IMR-90 (cell line): ENCODE data around the gene DDOST. TPM values are rescaled to one million over a fixed set of nuclear protein-coding genes. Genes with fewer than 3 reads are reported as not detected.

Experiments
- ATAC-seq: fragments of 200-7000 bp; cut with Tn5 transposase; 2 replicates; pipeline ENCODE4 v1.9.1; 2020; ENCODE audit warnings: low read depth, mild to moderate bottlenecking, moderate library complexity
- BruUV-seq: library from RNA; stranded (reverse); fragments of 400-500 nt; replicated peaks from 2 replicates; lab custom pipeline; 2021; lab: Mats Ljungman, UMichigan
- CTCF ChIA-PET: fragments of 300-600 bp; formaldehyde crosslinking; extraction: SDS; loops from one replicate; lab custom pipeline; 2021; ENCODE audit warnings: antibody characterized with exemption; lab: Yijun Ruan, JAX
- POLR2A ChIA-PET: fragments of 300-600 bp; sonication (Branson Sonifier 250); formaldehyde crosslinking; loops from one replicate; lab custom pipeline; 2022; ENCODE audit warnings: antibody characterized with exemption; ENCODE audit not compliant: unreplicated experiment; lab: Charles Lee
- DNase-seq: peaks from one replicate; pipeline ENCODE4 v3.0.0; 2013
- H2AFZ ChIP-seq: replicated peaks from 2 replicates; pipeline ENCODE3; 2013; ENCODE audit warnings: low read length, mild to moderate bottlenecking; ENCODE audit not compliant: poor library complexity
- H2AK5ac ChIP-seq: 2 replicates; pipeline ENCODE4 v1.6.1; 2013; ENCODE audit warnings: low read depth, low read length, inconsistent platforms
- H2AK9ac ChIP-seq: replicated peaks from 2 replicates; pipeline ENCODE3; 2013; ENCODE audit warnings: mild to moderate bottlenecking, low read depth, low read length, moderate library complexity; ENCODE audit not compliant: poor library complexity
- H2BK120ac ChIP-seq: 2 replicates; pipeline ENCODE4 v1.6.1; 2013; ENCODE audit warnings: low read depth, low read length, inconsistent platforms
- H2BK15ac ChIP-seq: 3 replicates; pipeline ENCODE4 v1.6.1; 2013; ENCODE audit warnings: low read depth, low read length, inconsistent platforms
- H2BK20ac ChIP-seq: 2 replicates; pipeline ENCODE4 v1.6.1; 2013; ENCODE audit warnings: low read depth, mild to moderate bottlenecking, inconsistent platforms, low read length, moderate library complexity
- H2BK5ac ChIP-seq: 2 replicates; pipeline ENCODE4 v1.6.1; 2013; ENCODE audit warnings: mild to moderate bottlenecking, low read depth, low read length, inconsistent platforms; ENCODE audit not compliant: poor library complexity, severe bottlenecking
- H3K14ac ChIP-seq: replicated peaks from 2 replicates; pipeline ENCODE4 v1.6.1; 2013; ENCODE audit warnings: low read depth, low read length, inconsistent platforms
- H3K18ac ChIP-seq: 2 replicates; pipeline ENCODE4 v1.6.1; 2013; ENCODE audit warnings: low read depth, low read length, control low read depth
- H3K23ac ChIP-seq: 2 replicates; pipeline ENCODE4 v1.6.1; 2013; ENCODE audit warnings: low read depth, low read length, inconsistent platforms
- H3K27ac ChIP-seq: 2 replicates; pipeline ENCODE4 v1.5.1; 2013; ENCODE audit warnings: mild to moderate bottlenecking, control low read depth, low read length; ENCODE audit not compliant: insufficient read depth
- H3K27me3 ChIP-seq: 2 replicates; pipeline ENCODE4 v1.6.1; 2013; ENCODE audit warnings: low read length; ENCODE audit not compliant: control insufficient read depth, insufficient read depth
- H3K36me3 ChIP-seq: 2 replicates; pipeline ENCODE4 v1.6.1; 2013; ENCODE audit warnings: low read length, mixed read lengths; ENCODE audit not compliant: control insufficient read depth, insufficient read depth
- H3K4ac ChIP-seq: 2 replicates; pipeline ENCODE4 v1.6.1; 2013; ENCODE audit warnings: low read depth, low read length, inconsistent platforms
- H3K4me1 ChIP-seq: 2 replicates; pipeline ENCODE4 v1.6.1; 2013; ENCODE audit warnings: low read length, mixed read lengths; ENCODE audit not compliant: control insufficient read depth, insufficient read depth
- H3K4me2 ChIP-seq: 2 replicates; pipeline ENCODE4 v1.6.1; 2013; ENCODE audit warnings: low read depth, mild to moderate bottlenecking, control low read depth, low read length, moderate library complexity
- H3K4me3 ChIP-seq: 2 replicates; pipeline ENCODE4 v1.5.1; 2013; ENCODE audit warnings: low read depth, mild to moderate bottlenecking, control low read depth, low read length, moderate library complexity; ENCODE audit not compliant: insufficient read depth
- H3K56ac ChIP-seq: 2 replicates; pipeline ENCODE4 v1.6.1; 2013; ENCODE audit warnings: low read length, inconsistent platforms; ENCODE audit not compliant: insufficient read depth; ENCODE audit errors: extremely low read depth
- H3K79me1 ChIP-seq, 2 experiments: 2 replicates each; pipeline ENCODE4 v1.6.1; 2013; ENCODE audit warnings: low read length in 2 of 2, inconsistent platforms in 1 of 2, low read depth in 1 of 2
- H3K9ac ChIP-seq: 2 replicates; pipeline ENCODE4 v1.6.1; 2013; ENCODE audit warnings: low read depth, low read length, control low read depth
- H3K9me1 ChIP-seq: 2 replicates; pipeline ENCODE4 v1.6.1; 2013; ENCODE audit warnings: low read length, inconsistent platforms; ENCODE audit not compliant: insufficient read depth
- H3K9me3 ChIP-seq: 2 replicates; pipeline ENCODE4 v1.6.1; 2013; ENCODE audit warnings: low read length; ENCODE audit not compliant: control insufficient read depth, insufficient read depth
- H4K20me1 ChIP-seq: 2 replicates; pipeline ENCODE4 v1.6.1; 2013; ENCODE audit warnings: low read length, inconsistent platforms; ENCODE audit not compliant: insufficient read depth
- H4K5ac ChIP-seq: 2 replicates; pipeline ENCODE4 v1.6.1; 2013; ENCODE audit warnings: mild to moderate bottlenecking, low read depth, low read length, control low read depth
- H4K8ac ChIP-seq, 2 experiments: 2 replicates each; pipeline ENCODE4 v1.6.1; 2013; ENCODE audit warnings: low read depth in 2 of 2, low read length in 2 of 2, control low read depth in 1 of 2, inconsistent platforms in 1 of 2
- H4K91ac ChIP-seq: 2 replicates; pipeline ENCODE4 v1.6.1; 2013; ENCODE audit warnings: low read depth, low read length, inconsistent platforms; ENCODE audit not compliant: insufficient read depth
- BHLHE40 ChIP-seq: fragments of 150-350 bp; IDR thresholded peaks from 2 replicates; pipeline ENCODE4 v1.6.1; 2016; ENCODE audit warnings: mild to moderate bottlenecking, low read depth, low read length
- CHD1 ChIP-seq: IDR thresholded peaks from 2 replicates; pipeline ENCODE4 v1.6.1; 2012; ENCODE audit warnings: low read depth, low read length, improper control_type of control experiment
- FOS ChIP-seq: fragments of 150-350 bp; IDR thresholded peaks from 2 replicates; pipeline ENCODE4 v1.6.1; 2016; ENCODE audit warnings: low read depth, low read length
- MAFK ChIP-seq: IDR thresholded peaks from 2 replicates; pipeline ENCODE4 v1.6.1; 2012; ENCODE audit warnings: low read depth, low read length, improper control_type of control experiment
- MAZ ChIP-seq: IDR thresholded peaks from 2 replicates; pipeline ENCODE4 v1.6.1; 2012; ENCODE audit warnings: low read depth, mild to moderate bottlenecking, low read length, improper control_type of control experiment, moderate library complexity, borderline replicate concordance
- MXI1 ChIP-seq: IDR thresholded peaks from 2 replicates; pipeline ENCODE4 v1.6.1; 2012; ENCODE audit warnings: low read depth, mild to moderate bottlenecking, low read length, moderate library complexity, borderline replicate concordance
- NFE2L2 ChIP-seq: fragments of 150-350 bp; IDR thresholded peaks from 2 replicates; pipeline ENCODE4 v1.6.1; 2016; ENCODE audit warnings: low read depth, mild to moderate bottlenecking, low read length
- POLR2A ChIP-seq: IDR thresholded peaks from 2 replicates; pipeline ENCODE4 v1.6.1; 2012; ENCODE audit warnings: mild to moderate bottlenecking, low read depth, low read length
- RAD21 ChIP-seq: IDR thresholded peaks from 2 replicates; pipeline ENCODE4 v1.6.1; 2012; ENCODE audit warnings: low read length, improper control_type of control experiment
- RCOR1 ChIP-seq: IDR thresholded peaks from 2 replicates; pipeline ENCODE4 v1.6.1; 2012; ENCODE audit warnings: mild to moderate bottlenecking, low read length, improper control_type of control experiment; ENCODE audit not compliant: insufficient replicate concordance
- RFX5 ChIP-seq: IDR thresholded peaks from 2 replicates; pipeline ENCODE4 v1.8.0; 2012; ENCODE audit warnings: low read depth, mild to moderate bottlenecking, low read length, moderate library complexity
- SMC3 ChIP-seq: fragments of 150-350 bp; IDR thresholded peaks from 2 replicates; pipeline ENCODE4 v1.6.1; 2016; ENCODE audit warnings: low read depth, mild to moderate bottlenecking, antibody characterized with exemption, low read length, moderate library complexity
- WGBS, 2 experiments: methylation state at CpG; one replicate each; pipeline versions ENCODE4 v1.1.5 to v1.1.7; 2013; ENCODE audit warnings: missing lambda C conversion rate in 2 of 2; ENCODE audit not compliant: insufficient read length in 1 of 2; ENCODE audit errors: extremely low coverage in 2 of 2; 5-methylcytosine and 5-hydroxymethylcytosine counted together
- dilution Hi-C: fragments of 300-500 bp; cut with HindIII; formaldehyde crosslinking; loops from one replicate; pipeline ENCODE4 v1.14.3; 2018; ENCODE audit warnings: low sequenced_read_pairs; ENCODE audit not compliant: unreplicated experiment
- in situ Hi-C: fragments of 300-500 bp; cut with MboI; formaldehyde crosslinking; loops from 3 replicates; pipeline ENCODE4 v1.14.3; 2019; ENCODE audit warnings: low sequenced_read_pairs, inconsistent platforms, mixed read lengths
- intact Hi-C: fragments of 100-400 bp; cut with micrococcal nuclease; formaldehyde crosslinking; loops from 2 replicates; pipeline ENCODE4 v1.10.0; 2022
- polyA plus RNA-seq, 3 experiments: library from polyadenylated mRNA; depleted of rRNA; stranded (reverse); fragments of >200 nt; gene quantifications; 2 replicates each; pipeline ENCODE4 v1.2.3, GENCODE V29; 2012; ENCODE audit warnings: low replicate concordance in 1 of 3
- total RNA-seq: library from RNA; depleted of rRNA; stranded (reverse); fragments of >200 nt; gene quantifications from 2 replicates; pipeline ENCODE4 v1.2.3, GENCODE V29; 2012
- TF ChIP-seq, protein P1 (sequence below): fragments of 150-350 bp; IDR thresholded peaks from 2 replicates; pipeline ENCODE4 v1.6.1; 2017; ENCODE audit warnings: mild to moderate bottlenecking, antibody characterized with exemption, low read length, low read depth
- TF ChIP-seq, protein P2 (sequence below): fragments of 150-350 bp; IDR thresholded peaks from 2 replicates; pipeline ENCODE4 v1.6.1; 2016; ENCODE audit warnings: low read depth, mild to moderate bottlenecking, low read length, moderate library complexity, borderline replicate concordance

The DDOST gene
- total and polyA plus RNA-seq, 2 of the 4 experiments (the other 2 are of a cell fraction) = 179 to 477 TPM

DNA sequence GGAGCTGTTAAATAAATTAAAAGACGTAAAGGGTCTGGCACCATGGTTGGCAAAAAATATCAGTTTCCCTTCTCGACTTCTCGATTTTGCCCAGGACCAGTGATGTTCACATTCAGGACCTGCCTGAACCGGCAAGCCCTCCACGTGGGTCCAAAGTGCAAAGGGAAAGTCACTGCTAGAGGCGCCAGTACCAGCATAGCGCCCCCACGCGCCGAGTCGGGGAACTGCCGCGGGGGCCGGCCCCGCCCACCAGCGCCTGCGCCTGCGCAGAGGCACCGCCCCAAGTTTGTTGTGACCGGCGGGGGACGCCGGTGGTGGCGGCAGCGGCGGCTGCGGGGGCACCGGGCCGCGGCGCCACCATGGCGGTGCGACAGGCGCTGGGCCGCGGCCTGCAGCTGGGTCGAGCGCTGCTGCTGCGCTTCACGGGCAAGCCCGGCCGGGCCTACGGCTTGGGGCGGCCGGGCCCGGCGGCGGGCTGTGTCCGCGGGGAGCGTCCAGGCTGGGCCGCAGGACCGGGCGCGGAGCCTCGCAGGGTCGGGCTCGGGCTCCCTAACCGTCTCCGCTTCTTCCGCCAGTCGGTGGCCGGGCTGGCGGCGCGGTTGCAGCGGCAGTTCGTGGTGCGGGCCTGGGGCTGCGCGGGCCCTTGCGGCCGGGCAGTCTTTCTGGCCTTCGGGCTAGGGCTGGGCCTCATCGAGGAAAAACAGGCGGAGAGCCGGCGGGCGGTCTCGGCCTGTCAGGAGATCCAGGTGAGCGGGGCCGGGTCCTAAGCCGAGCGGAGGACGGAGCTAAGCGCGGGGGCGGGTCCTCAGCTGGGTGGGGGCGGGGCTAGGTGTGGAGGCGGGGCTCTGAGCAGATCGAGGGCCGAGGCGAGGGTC lies 27.7 kb downstream of the DDOST start, which contains the start of gene PINK1:
TSS of gene PINK1 (plus strand) at position 269 of the 875 bp plus-strand sequence. CDS start at position 360, 91 bp downstream.
- Histone ChIP-seq H3K27me3 (0 out of 2 replicates have a peak, but pooled peaks cover 4% of the 10 kb centered on the region), H4K20me1 (peaks cover 10% of the 10 kb centered on the region; the same call in 1 of the 2 replicates), H4K8ac (peak within 1 kb of the TSS in 1 of 2 experiments; percentile 80; a peak in 1 of 4 replicates), H3K4me1 (no peaks in the 10 kb centered on the region), H3K14ac (peak within 1 kb of the TSS; percentile 91), H3K79me1 (peaks cover 10 to 26% of the 10 kb centered on the region in 2 experiments), H3K23ac (peak within 1 kb of the TSS; percentile 74), H3K9me3 (no peaks in the 10 kb centered on the region), H2AFZ (peak within 1 kb of the TSS; percentile 99), H2AK5ac (peak within 1 kb of the TSS; percentile 38; the same call in 1 of the 2 replicates), H3K56ac (0 out of 2 replicates have a peak within 1 kb of the TSS, but pooled peaks have one; percentile 50), H3K9ac (peak within 1 kb of the TSS; percentile 70), H3K9me1 (peaks cover 14% of the 10 kb centered on the region), H3K4me3 (peak within 1 kb of the TSS; percentile 84), H4K5ac (no peak within 1 kb of the TSS), H3K27ac (peak within 1 kb of the TSS; percentile 66), H4K91ac (peak within 1 kb of the TSS; percentile 9; the same call in 1 of the 2 replicates), H2BK15ac (peak within 1 kb of the TSS; percentile 10; the same call in 1 of the 3 replicates), H3K18ac (no peak within 1 kb of the TSS; the same call in 1 of the 2 replicates), H2AK9ac (peak within 1 kb of the TSS; percentile 92), H2BK120ac (peak within 1 kb of the TSS; percentile 48), H2BK20ac (no peak within 1 kb of the TSS), H3K36me3 (peaks cover 5% of the 10 kb centered on the region), H3K4ac (peak within 1 kb of the TSS; percentile 85), H3K4me2 (peak within 1 kb of the TSS; percentile 97), H2BK5ac (peak within 1 kb of the TSS; percentile 60)
- in situ Hi-C loops = loop anchor here (25.0 kb wide), 1 partner anchor 421 kb away; no protein-coding TSS in a partner anchor
- CTCF ChIA-PET = interaction anchor here (0.5 to 2.1 kb wide), 16 partner anchors 12 to 116 kb away, joined by 3 to 25 read pairs (median 4); partner anchors contain the start of gene CDA
- dilution Hi-C loops = no loop called here
- peak; percentile 88 for ATAC-seq
- WGBS, 2 experiments = 1% methylated on average over 47 of the region's 93 CpGs; no CpG with 5 or more reads in 1 of the 2 experiments
- POLR2A ChIA-PET = interaction anchor here (0.5 to 0.9 kb wide), 3 partner anchors 58 to 153 kb away, joined by 4 to 11 read pairs (median 6); no protein-coding TSS in a partner anchor
- BruUV-seq = no TSS peak
- peak; percentile 53 for DNase-seq
- intact Hi-C loops = loop anchor here (1.0 to 5.0 kb wide), 4 partner anchors 58 to 716 kb away; no protein-coding TSS in a partner anchor
- TF ChIP-seq MAZ (peak; percentile 71; the same call in 1 of the 2 replicates), CHD1 (no peak), BHLHE40 (no peak), NFE2L2 (no peak), RAD21 (peak; percentile 84), MAFK (no peak), RFX5 (no peak), SMC3 (peak; percentile 94), MXI1 (peak; percentile 90; the same call in 1 of the 2 replicates), POLR2A (0 out of 2 replicates have a peak, but pooled peaks have one; percentile 36), FOS (no peak), RCOR1 (no peak)
- TF ChIP-seq, protein P1, sequence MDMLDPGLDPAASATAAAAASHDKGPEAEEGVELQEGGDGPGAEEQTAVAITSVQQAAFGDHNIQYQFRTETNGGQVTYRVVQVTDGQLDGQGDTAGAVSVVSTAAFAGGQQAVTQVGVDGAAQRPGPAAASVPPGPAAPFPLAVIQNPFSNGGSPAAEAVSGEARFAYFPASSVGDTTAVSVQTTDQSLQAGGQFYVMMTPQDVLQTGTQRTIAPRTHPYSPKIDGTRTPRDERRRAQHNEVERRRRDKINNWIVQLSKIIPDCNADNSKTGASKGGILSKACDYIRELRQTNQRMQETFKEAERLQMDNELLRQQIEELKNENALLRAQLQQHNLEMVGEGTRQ = peak; percentile 63
- TF ChIP-seq, protein P2, sequence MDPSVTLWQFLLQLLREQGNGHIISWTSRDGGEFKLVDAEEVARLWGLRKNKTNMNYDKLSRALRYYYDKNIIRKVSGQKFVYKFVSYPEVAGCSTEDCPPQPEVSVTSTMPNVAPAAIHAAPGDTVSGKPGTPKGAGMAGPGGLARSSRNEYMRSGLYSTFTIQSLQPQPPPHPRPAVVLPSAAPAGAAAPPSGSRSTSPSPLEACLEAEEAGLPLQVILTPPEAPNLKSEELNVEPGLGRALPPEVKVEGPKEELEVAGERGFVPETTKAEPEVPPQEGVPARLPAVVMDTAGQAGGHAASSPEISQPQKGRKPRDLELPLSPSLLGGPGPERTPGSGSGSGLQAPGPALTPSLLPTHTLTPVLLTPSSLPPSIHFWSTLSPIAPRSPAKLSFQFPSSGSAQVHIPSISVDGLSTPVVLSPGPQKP = no peak
